Transverse colon (tissue), 3 donors: Measurements from ENCODE around the gene GPR15.

Source experiments
- POLR2A ChIP-seq: fragments of 450-650 bp; IDR thresholded peaks from one replicate; pipeline ENCODE4 v1.6.1; 2016; ENCODE audit warnings: antibody characterized with exemption, mild to moderate bottlenecking, moderate library complexity
- TF ChIP-seq, protein P1 (sequence below), 5 experiments: fragments of 200-600 bp in 3 of 5; fragments of 450-650 bp in 2 of 5; sonication (generic) in 3 of 5; IDR thresholded peaks; 1 replicate in 2 of 5; 2 replicates in 3 of 5; pipeline ENCODE4 v1.5.1; 2016 to 2017; ENCODE audit warnings: antibody characterized with exemption in 5 of 5, inconsistent platforms in 3 of 5, mild to moderate bottlenecking in 2 of 5, moderate library complexity in 1 of 5

- TF ChIP-seq, protein P1, sequence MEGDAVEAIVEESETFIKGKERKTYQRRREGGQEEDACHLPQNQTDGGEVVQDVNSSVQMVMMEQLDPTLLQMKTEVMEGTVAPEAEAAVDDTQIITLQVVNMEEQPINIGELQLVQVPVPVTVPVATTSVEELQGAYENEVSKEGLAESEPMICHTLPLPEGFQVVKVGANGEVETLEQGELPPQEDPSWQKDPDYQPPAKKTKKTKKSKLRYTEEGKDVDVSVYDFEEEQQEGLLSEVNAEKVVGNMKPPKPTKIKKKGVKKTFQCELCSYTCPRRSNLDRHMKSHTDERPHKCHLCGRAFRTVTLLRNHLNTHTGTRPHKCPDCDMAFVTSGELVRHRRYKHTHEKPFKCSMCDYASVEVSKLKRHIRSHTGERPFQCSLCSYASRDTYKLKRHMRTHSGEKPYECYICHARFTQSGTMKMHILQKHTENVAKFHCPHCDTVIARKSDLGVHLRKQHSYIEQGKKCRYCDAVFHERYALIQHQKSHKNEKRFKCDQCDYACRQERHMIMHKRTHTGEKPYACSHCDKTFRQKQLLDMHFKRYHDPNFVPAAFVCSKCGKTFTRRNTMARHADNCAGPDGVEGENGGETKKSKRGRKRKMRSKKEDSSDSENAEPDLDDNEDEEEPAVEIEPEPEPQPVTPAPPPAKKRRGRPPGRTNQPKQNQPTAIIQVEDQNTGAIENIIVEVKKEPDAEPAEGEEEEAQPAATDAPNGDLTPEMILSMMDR (IDR thresholded peaks at IDR 0.05): no peak
- TF ChIP-seq POLR2A: peak; percentile 94
Observed at GRCh38 chr3:98522544-98523281, 9.1 kb upstream of the GPR15 start, which contains the start of gene CLDND1.
